Body of pancreas (tissue), 4 donors: ENCODE results near the gene STX3.

Experiments used
- POLR2A ChIP-seq, 3 donors: fragments of 450-650 bp; IDR thresholded peaks; one replicate each; pipeline ENCODE4 v1.6.1; 2016; ENCODE audit warnings: antibody characterized with exemption in 3 of 3, mild to moderate bottlenecking in 2 of 3
- TF ChIP-seq, protein P1 (sequence below), 7 experiments: fragments of 450-650 bp in 4 of 7; fragments of 200-600 bp in 3 of 7; sonication (generic) in 3 of 7; IDR thresholded peaks; one replicate each; pipeline ENCODE4 v1.5.1; 2016 to 2019; ENCODE audit warnings: antibody characterized with exemption in 7 of 7

DNA sequence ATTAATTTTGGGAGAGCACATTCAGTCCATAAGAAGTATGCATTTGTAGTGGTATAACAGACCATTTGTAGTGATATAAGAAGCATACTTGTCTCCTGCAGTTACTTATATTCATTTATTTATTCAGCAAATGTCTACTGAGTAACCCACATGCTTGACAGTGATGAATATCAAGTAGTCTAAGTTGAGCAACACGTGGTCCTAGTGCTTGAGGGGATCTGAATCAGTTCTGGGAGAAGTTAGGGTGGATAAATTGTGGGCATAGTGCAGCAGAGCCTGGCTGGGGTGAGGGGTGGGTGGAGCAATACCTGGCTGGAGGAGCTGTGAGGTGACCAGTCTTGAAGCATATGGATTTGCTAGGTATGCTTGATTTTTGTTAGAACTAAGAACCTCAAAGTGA lies 24.3 kb downstream of the STX3 start:
- TF ChIP-seq, protein P1, sequence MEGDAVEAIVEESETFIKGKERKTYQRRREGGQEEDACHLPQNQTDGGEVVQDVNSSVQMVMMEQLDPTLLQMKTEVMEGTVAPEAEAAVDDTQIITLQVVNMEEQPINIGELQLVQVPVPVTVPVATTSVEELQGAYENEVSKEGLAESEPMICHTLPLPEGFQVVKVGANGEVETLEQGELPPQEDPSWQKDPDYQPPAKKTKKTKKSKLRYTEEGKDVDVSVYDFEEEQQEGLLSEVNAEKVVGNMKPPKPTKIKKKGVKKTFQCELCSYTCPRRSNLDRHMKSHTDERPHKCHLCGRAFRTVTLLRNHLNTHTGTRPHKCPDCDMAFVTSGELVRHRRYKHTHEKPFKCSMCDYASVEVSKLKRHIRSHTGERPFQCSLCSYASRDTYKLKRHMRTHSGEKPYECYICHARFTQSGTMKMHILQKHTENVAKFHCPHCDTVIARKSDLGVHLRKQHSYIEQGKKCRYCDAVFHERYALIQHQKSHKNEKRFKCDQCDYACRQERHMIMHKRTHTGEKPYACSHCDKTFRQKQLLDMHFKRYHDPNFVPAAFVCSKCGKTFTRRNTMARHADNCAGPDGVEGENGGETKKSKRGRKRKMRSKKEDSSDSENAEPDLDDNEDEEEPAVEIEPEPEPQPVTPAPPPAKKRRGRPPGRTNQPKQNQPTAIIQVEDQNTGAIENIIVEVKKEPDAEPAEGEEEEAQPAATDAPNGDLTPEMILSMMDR (IDR thresholded peaks at IDR 0.05): no peak
- TF ChIP-seq POLR2A (IDR thresholded peaks at IDR 0.05): no peak
